ENCODE measurements around the gene PHEX. TPM values are rescaled to one million over a fixed set of nuclear protein-coding genes. Genes with fewer than 3 reads are reported as not detected.

PHEX gene
- total RNA-seq, 1 donor from 2014 or later, result 0.96 TPM

GRCh38 chrX:22124098-22124497, 92.0 kb downstream of the PHEX start:
- Mint-ChIP-seq H3K36me3 (no peaks in the 10 kb centered on the region), H3K4me3 (no peak overlapping the region), H3K27ac (peak overlapping the region; percentile 84), H3K4me1 (peaks cover 43% of the 10 kb centered on the region), H3K9me3 (peaks cover 9% of the 10 kb centered on the region), H3K27me3 (ENCODE audit: low read depth) (no peaks in the 10 kb centered on the region)
- TF ChIP-seq CTCF (IDR thresholded peaks at IDR 0.05; ENCODE audit: unreplicated experiment), result no peak
- no peak for DNase-seq (ENCODE audit: low spot score in 2 of 2, unreplicated experiment in 2 of 2)

GRCh38 chrX:22125481-22125880, 93.4 kb downstream of the PHEX start:
- Mint-ChIP-seq H3K4me1 (peaks cover 51% of the 10 kb centered on the region), H3K27ac (no peak overlapping the region)

GRCh38 chrX:22126327-22126726, 94.2 kb downstream of the PHEX start:
- Mint-ChIP-seq H3K4me1 (peaks cover 51% of the 10 kb centered on the region), H3K27ac (peak overlapping the region; percentile 51), H3K4me3 (no peak overlapping the region), H3K36me3 (no peaks in the 10 kb centered on the region), H3K27me3 (ENCODE audit: low read depth) (no peaks in the 10 kb centered on the region), H3K9me3 (peaks cover 17% of the 10 kb centered on the region)
- DNase-seq (ENCODE audit: low spot score in 2 of 2, unreplicated experiment in 2 of 2), result no peak
- TF ChIP-seq CTCF (IDR thresholded peaks at IDR 0.05; ENCODE audit: unreplicated experiment), result no peak

More at GRCh38 chrX:22125481-22125880, 93.4 kb downstream of the PHEX start:
- no peaks in the 10 kb centered on the region for H3K36me3 Mint-ChIP-seq
- peaks cover 15% of the 10 kb centered on the region for H3K9me3 Mint-ChIP-seq
- H3K27me3 Mint-ChIP-seq (ENCODE audit: low read depth), result no peaks in the 10 kb centered on the region
- TF ChIP-seq CTCF (IDR thresholded peaks at IDR 0.05; ENCODE audit: unreplicated experiment), result no peak
- no peak for DNase-seq (ENCODE audit: low spot score in 2 of 2, unreplicated experiment in 2 of 2)
- no peak overlapping the region for H3K4me3 Mint-ChIP-seq

- Mint-ChIP-seq H3K27ac (no peak overlapping the region), H3K4me3 (no peak overlapping the region), H3K9me3 (peaks cover 16% of the 10 kb centered on the region), H3K36me3 (no peaks in the 10 kb centered on the region), H3K4me1 (peaks cover 49% of the 10 kb centered on the region), H3K27me3 (ENCODE audit: low read depth) (no peaks in the 10 kb centered on the region)
- TF ChIP-seq CTCF (IDR thresholded peaks at IDR 0.05; ENCODE audit: unreplicated experiment), result no peak
- no peak for DNase-seq (ENCODE audit: low spot score in 2 of 2, unreplicated experiment in 2 of 2)
Measured at GRCh38 chrX:22128961-22129360, 96.8 kb downstream of the PHEX start.

- H3K9me3 Mint-ChIP-seq, result peaks cover 6% of the 10 kb centered on the region
- H3K27ac Mint-ChIP-seq, result peak overlapping the region; percentile 77
- DNase-seq (ENCODE audit: low spot score in 2 of 2, unreplicated experiment in 2 of 2), result no peak
- no peaks in the 10 kb centered on the region for H3K27me3 Mint-ChIP-seq (ENCODE audit: low read depth)
- H3K4me1 Mint-ChIP-seq, result peaks cover 53% of the 10 kb centered on the region
- no peak for TF ChIP-seq CTCF (IDR thresholded peaks at IDR 0.05; ENCODE audit: unreplicated experiment)
- no peak overlapping the region for H3K4me3 Mint-ChIP-seq
- no peaks in the 10 kb centered on the region for H3K36me3 Mint-ChIP-seq
Measured at GRCh38 chrX:22134681-22135080, 102.6 kb downstream of the PHEX start.

- Mint-ChIP-seq H3K4me3 (no peak overlapping the region), H3K27me3 (ENCODE audit: low read depth) (no peaks in the 10 kb centered on the region), H3K9me3 (peaks cover 2% of the 10 kb centered on the region), H3K27ac (peak overlapping the region; percentile 77), H3K4me1 (peaks cover 49% of the 10 kb centered on the region), H3K36me3 (no peaks in the 10 kb centered on the region)
- DNase-seq (ENCODE audit: low spot score in 2 of 2, unreplicated experiment in 2 of 2), result no peak
- TF ChIP-seq CTCF (IDR thresholded peaks at IDR 0.05; ENCODE audit: unreplicated experiment), result no peak
Measured at GRCh38 chrX:22135171-22135711, 103.1 kb downstream of the PHEX start.
